Peyer's patch (tissue), 4 donors: Measurements from ENCODE around the gene RAB35.

ENCODE experiments used
- CTCF ChIP-seq, 6 experiments: fragments of 450-650 bp in 4 of 6; fragments of 200-600 bp in 2 of 6; sonication (generic) in 1 of 6; IDR thresholded peaks; one replicate each; pipeline ENCODE4 v1.5.1; 2017 to 2019; ENCODE audit warnings: antibody characterized with exemption in 6 of 6, mild to moderate bottlenecking in 3 of 6, moderate library complexity in 1 of 6
- POLR2A ChIP-seq, 2 donors: fragments of 450-650 bp; IDR thresholded peaks; one replicate each; pipeline ENCODE4 v1.5.1; 2017; ENCODE audit warnings: antibody characterized with exemption in 2 of 2, mild to moderate bottlenecking in 2 of 2, moderate library complexity in 2 of 2

- TF ChIP-seq CTCF (IDR thresholded peaks at IDR 0.05), result no peak
- no peak for TF ChIP-seq POLR2A (IDR thresholded peaks at IDR 0.05)
Measured at GRCh38 chr12:120141336-120141735, 24.8 kb upstream of the RAB35 start.
